ENCODE measurements around the gene FAM83B.

- TF ChIP-seq MAX (IDR thresholded peaks at IDR 0.05) (no peak), REST (IDR thresholded peaks at IDR 0.05; ENCODE audit: low read depth) (no peak), EP300 (IDR thresholded peaks at IDR 0.05; ENCODE audit: borderline replicate concordance) (no peak), TAF1 (IDR thresholded peaks at IDR 0.05; ENCODE audit: low read depth) (no peak), YY1 (IDR thresholded peaks at IDR 0.05; ENCODE audit: low read depth) (no peak), NFIC (IDR thresholded peaks at IDR 0.05) (no peak), ZBTB7A (IDR thresholded peaks at IDR 0.05; ENCODE audit: low read depth) (no peak), RAD21 (IDR thresholded peaks at IDR 0.05; ENCODE audit: low read depth) (no peak), TCF12 (IDR thresholded peaks at IDR 0.05; ENCODE audit: low read depth) (no peak), USF1 (IDR thresholded peaks at IDR 0.05) (no peak), CEBPB (IDR thresholded peaks at IDR 0.05) (no peak), CREB1 (IDR thresholded peaks at IDR 0.05; ENCODE audit: low read depth) (no peak), EGR1 (IDR thresholded peaks at IDR 0.05) (no peak), TEAD4 (IDR thresholded peaks at IDR 0.05) (no peak)
These were observed 45.0 kb downstream of the FAM83B start for GRCh38 chr6:54891536-54891935.
